Measurements from ENCODE around the gene PSIP1.
"Not testable (repeated sequence)": the region's sequence is repeated elsewhere in the genome, so short reads cannot be mapped to it uniquely, and the experiment has no call there.

The PSIP1 gene

DNA sequence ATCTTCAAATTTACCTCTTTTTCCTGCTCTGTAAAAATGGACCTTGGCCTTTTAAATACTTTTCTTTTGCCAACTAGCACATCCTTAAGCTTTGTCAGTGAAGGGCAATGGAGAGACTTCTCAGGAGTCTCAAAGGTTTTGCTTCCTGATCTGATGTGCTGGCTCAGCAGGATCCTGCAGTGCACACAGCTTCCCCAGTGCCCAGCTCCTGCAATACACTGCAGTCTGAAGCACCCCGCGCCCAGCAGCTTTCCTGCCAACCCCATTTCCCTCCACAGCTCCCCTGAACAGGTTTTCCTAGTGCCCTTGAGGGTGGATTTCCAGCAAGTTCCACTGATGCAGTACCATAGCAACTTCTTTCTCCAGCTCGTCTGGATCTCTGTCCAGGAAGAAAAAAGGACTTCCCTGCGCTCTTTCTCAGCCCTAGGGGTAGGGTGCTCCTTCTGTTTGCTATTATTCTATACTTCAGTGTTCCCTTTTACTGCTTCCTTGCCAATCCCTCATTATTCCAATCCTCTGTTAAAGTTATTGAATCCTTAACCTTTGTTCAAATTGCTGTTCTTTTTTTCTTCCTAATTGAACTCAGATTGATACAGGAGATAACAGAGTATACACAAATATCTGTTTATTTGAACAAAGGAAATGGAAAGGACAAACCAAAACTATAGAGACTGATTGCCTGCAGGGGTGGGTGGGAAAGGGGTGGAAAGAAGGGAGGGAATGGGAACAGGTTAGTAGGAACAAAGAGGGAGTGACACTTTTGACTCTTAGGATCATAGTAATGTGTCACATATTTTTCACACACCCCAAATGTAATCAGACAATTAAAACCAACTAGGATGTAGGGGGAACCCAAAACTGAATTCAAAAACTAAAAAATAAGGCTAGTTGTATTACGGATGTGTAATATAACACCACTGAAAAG is 79.6 kb downstream of the PSIP1 start:
- no peak for DNase-seq (ENCODE audit: low read depth)

DNA sequence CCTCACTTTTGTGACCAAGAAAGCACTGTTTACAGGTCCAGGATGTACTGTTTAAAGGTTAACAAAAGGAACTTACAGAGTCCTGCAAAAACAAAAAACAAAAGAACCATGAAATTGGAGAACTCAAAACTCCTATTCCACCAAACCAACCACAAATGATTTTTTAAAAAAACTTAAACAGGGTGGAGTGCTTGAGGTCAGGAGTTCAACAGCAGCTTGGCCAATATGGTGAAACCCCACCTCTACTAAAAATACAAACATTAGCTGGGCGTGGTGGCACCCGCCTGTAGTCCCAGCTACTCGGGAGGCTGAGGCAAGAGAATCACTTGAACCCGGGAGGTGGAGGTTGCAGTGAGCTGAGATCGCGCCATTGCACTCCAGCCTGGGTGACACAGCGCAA is 83.1 kb downstream of the PSIP1 start:
- DNase-seq (ENCODE audit: low read depth), result not testable (repeated sequence)

DNA sequence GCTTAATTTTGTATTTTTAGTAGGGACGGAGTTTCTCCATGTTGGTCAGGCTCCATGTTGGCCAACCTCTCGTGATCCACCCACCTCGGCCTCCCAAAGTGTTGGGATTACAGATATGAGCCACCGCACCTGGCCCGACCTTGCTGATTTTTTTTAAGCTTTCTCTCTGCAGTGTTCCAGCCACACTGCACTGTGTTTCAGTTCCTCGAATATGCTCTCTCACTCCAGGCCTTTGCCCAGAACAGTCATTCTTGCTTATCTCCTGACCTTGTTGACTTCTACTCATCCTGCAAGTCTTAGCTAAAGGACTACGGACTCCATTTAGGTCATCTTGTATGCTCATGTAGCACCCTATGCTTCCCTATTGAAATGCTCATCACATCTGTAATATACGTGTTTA is 84.8 kb downstream of the PSIP1 start:
- DNase-seq (ENCODE audit: low read depth), result no peak

DNA sequence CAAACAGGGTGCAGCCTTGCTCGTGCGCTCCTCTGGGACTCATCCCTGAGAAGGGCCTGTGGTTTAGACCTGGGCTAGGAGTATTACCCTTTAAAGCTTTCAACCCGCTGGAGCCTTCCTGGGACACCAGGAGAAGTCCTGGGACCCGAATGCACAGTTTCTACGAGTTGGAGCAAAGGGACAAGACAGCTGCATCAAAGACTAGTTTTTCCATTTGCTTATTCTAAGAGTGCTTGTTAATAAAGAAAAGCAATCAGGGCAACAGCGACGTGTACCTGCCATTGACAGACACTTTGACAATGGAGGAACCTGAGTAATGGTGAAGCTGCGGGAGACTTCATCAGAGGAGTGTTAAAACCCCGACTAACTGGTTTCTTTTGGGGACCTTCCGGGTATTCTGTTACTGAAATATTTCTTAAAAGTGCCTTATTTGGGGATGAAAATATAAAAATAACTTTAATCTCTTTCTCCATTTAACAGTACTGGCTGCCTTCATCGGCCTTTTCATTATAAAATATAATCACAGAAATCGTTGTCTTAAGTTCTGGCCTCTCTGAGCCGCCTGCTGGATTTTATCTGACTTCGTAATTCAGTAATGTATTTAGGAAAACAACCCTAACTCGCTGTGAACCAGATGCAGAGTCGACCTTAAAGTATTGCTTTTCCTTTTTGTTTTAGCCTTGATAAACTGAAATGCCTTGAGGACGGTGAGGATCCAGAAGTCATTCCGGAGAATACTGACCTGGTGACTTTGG is 87.4 kb downstream of the PSIP1 start:
- DNase-seq (ENCODE audit: low read depth), result no peak

DNA sequence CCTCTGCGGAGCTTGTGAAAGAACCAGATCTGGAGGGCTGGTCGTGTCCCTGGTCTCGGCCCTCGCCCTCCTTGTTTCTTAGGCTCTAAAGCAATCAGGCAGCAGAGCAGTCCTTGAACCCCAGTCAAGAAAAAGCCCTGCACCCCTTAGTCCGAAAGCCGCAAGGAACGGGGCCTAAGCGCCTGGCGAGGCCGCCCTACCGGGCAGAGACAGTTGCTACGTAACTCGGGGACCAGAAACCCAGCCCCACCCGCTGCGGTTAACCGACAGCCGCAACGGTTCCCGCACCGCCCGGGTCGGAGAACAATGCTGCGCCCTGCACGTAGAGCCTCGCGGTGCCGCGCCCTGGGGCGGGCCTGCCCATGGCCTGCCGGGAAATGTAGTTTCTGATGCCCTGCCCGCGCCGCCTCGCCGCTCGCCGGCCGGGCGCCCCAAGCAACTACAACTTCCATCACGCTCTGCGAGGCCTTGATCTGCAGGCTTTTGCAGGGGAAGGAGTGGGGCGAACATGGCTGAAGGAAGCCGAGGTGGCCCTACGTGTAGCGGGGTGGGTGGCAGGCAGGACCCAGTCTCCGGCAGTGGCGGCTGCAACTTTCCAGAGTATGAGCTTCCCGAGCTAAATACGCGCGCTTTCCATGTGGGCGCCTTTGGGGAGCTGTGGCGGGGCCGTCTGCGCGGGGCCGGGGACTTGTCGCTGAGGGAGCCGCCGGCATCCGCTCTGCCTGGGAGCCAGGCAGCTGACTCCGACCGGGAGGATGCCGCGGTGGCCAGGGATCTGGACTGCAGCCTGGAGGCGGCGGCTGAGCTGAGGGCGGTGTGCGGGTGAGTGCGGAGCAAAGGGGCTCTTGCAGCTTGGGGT is 88.2 kb downstream of the PSIP1 start, which contains the start of gene SNAPC3:
SNAPC3 (plus strand) TSS at position 505 of the 859 bp plus-strand sequence; CDS start at position 509, 4 bp downstream.
- DNase-seq (ENCODE audit: low read depth), result peak; percentile 88

DNA sequence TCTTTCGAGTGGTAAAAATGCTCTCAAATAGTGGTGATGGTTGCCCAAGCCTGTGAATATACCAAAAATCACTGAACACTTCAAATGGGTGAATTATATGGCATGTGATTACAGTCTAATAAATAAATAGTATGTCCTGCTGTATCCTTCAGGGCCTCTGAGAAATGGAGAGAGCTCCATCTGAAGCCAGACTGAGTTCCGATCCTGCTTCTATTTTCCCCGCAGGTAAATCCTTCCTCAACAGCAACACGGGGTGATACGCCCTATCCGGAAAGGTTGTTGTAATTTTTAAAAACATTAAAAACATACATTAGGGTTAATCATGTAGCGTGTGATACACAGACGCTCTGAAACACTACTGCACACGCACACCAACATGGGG is 88.8 kb downstream of the PSIP1 start:
- no peak for DNase-seq (ENCODE audit: low read depth)

DNA sequence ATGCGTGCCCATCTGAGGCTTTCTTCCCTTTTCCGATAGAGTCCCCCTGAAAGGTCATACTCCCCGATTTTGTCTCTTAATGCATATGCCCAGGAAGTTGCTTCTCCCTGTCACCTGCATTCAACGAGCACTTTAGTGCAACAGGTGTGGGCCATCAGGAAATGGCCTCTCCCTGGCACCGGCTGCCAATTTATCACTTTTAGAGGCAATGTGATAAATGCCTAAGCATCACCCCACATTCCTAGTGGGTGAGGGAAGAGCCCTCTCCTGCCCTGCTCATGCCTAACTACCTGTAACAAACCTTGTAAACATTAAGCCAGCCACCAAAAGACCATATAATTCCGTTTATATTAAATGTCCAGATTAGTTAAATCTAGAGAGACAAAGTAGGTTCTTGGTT is 89.2 kb downstream of the PSIP1 start:
- no peak for DNase-seq (ENCODE audit: low read depth)

DNA sequence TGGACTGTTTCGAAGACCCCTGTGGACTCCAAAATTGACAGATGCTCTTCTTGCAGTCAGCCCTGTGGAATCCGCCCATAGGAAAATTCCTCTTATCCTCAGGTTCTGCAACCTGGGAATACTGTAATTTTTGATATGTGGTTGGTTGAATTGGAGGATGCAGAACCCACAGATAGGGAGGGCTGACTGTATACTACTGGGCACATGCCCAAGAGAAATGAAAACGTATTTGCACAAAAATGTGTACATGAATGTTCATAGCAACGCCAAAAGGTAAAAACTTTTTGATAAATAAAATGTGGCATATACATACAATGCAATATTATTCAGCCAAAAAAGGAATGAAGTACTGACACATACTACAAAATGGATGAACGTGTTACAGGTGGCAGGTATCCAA is 90.0 kb downstream of the PSIP1 start:
- no peak for DNase-seq (ENCODE audit: low read depth)

DNA sequence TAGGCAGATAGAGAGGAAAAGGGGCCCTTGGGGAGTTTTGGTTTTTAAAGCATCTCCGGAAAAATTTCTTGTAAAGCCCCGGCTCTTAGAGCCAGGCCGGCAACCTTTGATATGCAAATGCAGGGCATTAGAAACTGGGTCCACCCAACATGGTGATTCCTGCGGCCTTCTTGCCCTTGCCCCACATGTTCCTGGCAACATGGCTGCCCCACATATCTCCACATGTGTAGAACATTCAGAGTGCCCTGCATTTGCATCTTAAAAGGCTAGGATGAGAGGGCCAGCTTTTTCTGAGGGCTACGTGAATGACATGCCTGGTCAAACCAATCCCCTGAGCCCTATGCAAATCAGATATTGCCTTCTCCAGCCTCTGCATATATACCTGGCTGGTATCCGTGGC is 93.1 kb downstream of the PSIP1 start:
- DNase-seq (ENCODE audit: low read depth), result no peak

DNA sequence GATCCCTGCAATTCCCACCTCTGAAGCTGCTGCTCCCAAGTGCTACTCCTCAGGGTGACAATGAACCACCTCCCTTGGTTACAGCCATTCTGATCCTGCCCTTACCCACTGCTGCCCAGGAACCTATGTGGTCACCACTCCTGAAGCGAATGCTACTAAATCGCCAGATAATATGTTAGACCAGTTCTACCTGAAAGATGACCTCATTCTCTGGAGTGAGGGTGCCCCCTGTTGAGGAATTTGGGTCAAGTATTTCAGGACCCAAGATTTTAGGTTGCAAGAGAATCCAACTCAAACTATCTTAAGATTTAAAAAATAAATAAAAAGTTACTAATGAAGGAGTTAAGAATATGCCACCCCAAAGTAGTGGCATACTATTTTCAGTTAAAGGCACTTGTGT is 93.9 kb downstream of the PSIP1 start:
- peak; percentile 32 for DNase-seq (ENCODE audit: low read depth)
